Cardiac fibroblast (primary cell): ENCODE results near the gene GOLT1A.
A peak's percentile ranks its signal among the peaks of the same experiment; 100 is the strongest.

Experiments
- DNase-seq, 2 donors: peaks; one replicate each; pipeline versions ENCODE4 v3.0.0 to v3.0.0-alpha.2; 2010; ENCODE audit warnings: low read depth in 2 of 2
- H3K4me3 ChIP-seq, 2 donors: replicated peaks in 1 of 2; 1 replicate in 1 of 2; 2 replicates in 1 of 2; pipeline ENCODE4 v1.5.1; 2011; ENCODE audit warnings: low read depth in 2 of 2, low read length in 2 of 2, mild to moderate bottlenecking in 2 of 2, moderate library complexity in 1 of 2
- CTCF ChIP-seq: IDR thresholded peaks from one replicate; pipeline ENCODE4 v1.5.1; 2011; ENCODE audit warnings: low read depth, mild to moderate bottlenecking, low read length, inconsistent platforms

Gene GOLT1A

GRCh38 chr1:204232526-204232925 lies 18.7 kb upstream of the GOLT1A start:
- peak in 1 of 2 donors; percentile 16 for DNase-seq
- H3K4me3 ChIP-seq: no peak overlapping the region
- TF ChIP-seq CTCF: no peak

GRCh38 chr1:204230211-204230610 lies 16.4 kb upstream of the GOLT1A start:
- no peak overlapping the region for H3K4me3 ChIP-seq
- TF ChIP-seq CTCF: no peak
- no peak for DNase-seq

GRCh38 chr1:204228896-204229295 lies 15.1 kb upstream of the GOLT1A start:
- no peak for TF ChIP-seq CTCF
- no peak for DNase-seq
- H3K4me3 ChIP-seq: no peak overlapping the region

GRCh38 chr1:204227996-204228785 lies 14.4 kb upstream of the GOLT1A start:
- TF ChIP-seq CTCF: no peak

GRCh38 chr1:204227351-204227750 lies 13.6 kb upstream of the GOLT1A start:
- no peak for DNase-seq
- no peak for TF ChIP-seq CTCF
- H3K4me3 ChIP-seq: no peak overlapping the region

More at GRCh38 chr1:204227996-204228785, 14.4 kb upstream of the GOLT1A start:
- H3K4me3 ChIP-seq: no peak overlapping the region
- no peak for DNase-seq

- no peak for DNase-seq
- TF ChIP-seq CTCF: no peak
Measured at GRCh38 chr1:204225841-204226735, 12.3 kb upstream of the GOLT1A start.

More at GRCh38 chr1:204225841-204226735, 12.3 kb upstream of the GOLT1A start:
- no peak overlapping the region for H3K4me3 ChIP-seq
